Activated naive CD8-positive, alpha-beta T cell treated with anti-CD3 and anti-CD28 coated beads for 36 hours (primary cell): ENCODE data around the gene DTX4. TPM values are rescaled to one million over a fixed set of nuclear protein-coding genes. Genes with fewer than 3 reads are reported as not detected.
A peak's percentile ranks its signal among the peaks of the same experiment; 100 is the strongest.

Experiments
- DNase-seq: peaks from one replicate; pipeline ENCODE4 v3.0.0; 2021
- H3K27ac Mint-ChIP-seq: one replicate; pipeline ENCODE4 v1.8.0; 2022; ENCODE audit warnings: mild to moderate bottlenecking, moderate library complexity, mixed read lengths
- H3K27me3 Mint-ChIP-seq: one replicate; pipeline ENCODE4 v1.8.0; 2022; ENCODE audit warnings: mild to moderate bottlenecking, mixed read lengths
- H3K36me3 Mint-ChIP-seq: one replicate; pipeline ENCODE4 v1.8.0; 2021; ENCODE audit warnings: mild to moderate bottlenecking, mixed read lengths
- H3K4me1 Mint-ChIP-seq: one replicate; pipeline ENCODE4 v1.8.0; 2021; ENCODE audit warnings: mixed read lengths
- H3K4me3 Mint-ChIP-seq: one replicate; pipeline ENCODE4 v1.8.0; 2022; ENCODE audit warnings: mild to moderate bottlenecking, moderate library complexity, mixed read lengths
- H3K9me3 Mint-ChIP-seq: one replicate; pipeline ENCODE4 v1.8.0; 2022; ENCODE audit warnings: mixed read lengths
- total RNA-seq, 2 experiments: library from RNA; stranded (reverse); gene quantifications; one replicate each; pipeline ENCODE4 v1.2.3, GENCODE V29; 2021

Gene DTX4
- total RNA-seq, 2 experiments from 2014 or later = 0.10 to 0.49 TPM

DNA sequence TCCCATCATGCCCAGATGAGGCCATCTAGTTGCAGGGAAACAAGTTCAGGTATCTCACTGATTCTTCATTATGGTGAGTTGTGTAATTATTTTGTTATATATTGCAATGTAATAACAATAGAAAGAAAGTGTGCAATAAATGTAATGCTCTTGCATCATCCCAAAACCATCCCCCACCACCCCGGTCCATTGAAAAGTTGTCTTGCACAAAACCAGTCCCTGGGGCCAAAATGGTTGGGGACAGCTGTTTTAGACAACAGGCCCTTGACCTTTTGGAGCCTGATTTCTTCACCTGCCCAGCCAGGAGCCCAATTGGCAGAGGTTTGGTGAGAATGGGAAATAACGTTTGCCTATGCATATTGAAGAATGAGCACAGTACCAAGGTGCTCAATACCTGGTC lies 24.8 kb downstream of the DTX4 start:
- DNase-seq = no peak
- H3K36me3 Mint-ChIP-seq = peaks cover 12% of the 10 kb centered on the region
- peaks cover 11% of the 10 kb centered on the region for H3K27me3 Mint-ChIP-seq
- no peak overlapping the region for H3K4me3 Mint-ChIP-seq
- H3K4me1 Mint-ChIP-seq = peaks cover 18% of the 10 kb centered on the region
- H3K9me3 Mint-ChIP-seq = peaks cover 10% of the 10 kb centered on the region
- no peak overlapping the region for H3K27ac Mint-ChIP-seq

DNA sequence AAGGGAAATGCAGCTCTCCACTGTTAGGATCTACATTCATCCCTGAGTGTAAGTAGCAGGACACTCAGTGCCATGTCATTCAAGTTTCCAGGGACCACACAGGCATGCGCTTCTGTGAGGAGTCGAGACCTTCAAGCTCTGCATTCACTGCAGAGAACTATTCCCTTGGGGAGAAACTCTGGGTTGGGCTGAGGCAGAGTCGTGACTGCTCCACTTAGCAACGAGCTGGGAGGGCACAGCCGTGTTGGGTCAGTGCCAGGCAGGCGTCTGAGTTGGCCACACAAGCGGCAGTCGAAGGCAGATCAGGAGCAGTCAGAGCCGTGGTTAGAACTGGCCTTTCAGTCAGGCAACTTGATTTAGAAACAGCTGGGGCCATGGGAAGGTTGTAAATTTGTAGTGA lies 26.1 kb downstream of the DTX4 start:
- peaks cover 12% of the 10 kb centered on the region for H3K36me3 Mint-ChIP-seq
- no peak overlapping the region for H3K4me3 Mint-ChIP-seq
- DNase-seq = no peak
- H3K27ac Mint-ChIP-seq = no peak overlapping the region
- H3K4me1 Mint-ChIP-seq = peaks cover 18% of the 10 kb centered on the region
- H3K27me3 Mint-ChIP-seq = peaks cover 13% of the 10 kb centered on the region
- peaks cover 10% of the 10 kb centered on the region for H3K9me3 Mint-ChIP-seq

- Mint-ChIP-seq H3K9me3 (peaks cover 10% of the 10 kb centered on the region), H3K27ac (no peak overlapping the region), H3K36me3 (peaks cover 12% of the 10 kb centered on the region), H3K4me3 (no peak overlapping the region), H3K27me3 (peaks cover 13% of the 10 kb centered on the region), H3K4me1 (peaks cover 18% of the 10 kb centered on the region)
- no peak for DNase-seq
Measured at GRCh38 chr11:59198726-59199125, 26.8 kb downstream of the DTX4 start.

DNA sequence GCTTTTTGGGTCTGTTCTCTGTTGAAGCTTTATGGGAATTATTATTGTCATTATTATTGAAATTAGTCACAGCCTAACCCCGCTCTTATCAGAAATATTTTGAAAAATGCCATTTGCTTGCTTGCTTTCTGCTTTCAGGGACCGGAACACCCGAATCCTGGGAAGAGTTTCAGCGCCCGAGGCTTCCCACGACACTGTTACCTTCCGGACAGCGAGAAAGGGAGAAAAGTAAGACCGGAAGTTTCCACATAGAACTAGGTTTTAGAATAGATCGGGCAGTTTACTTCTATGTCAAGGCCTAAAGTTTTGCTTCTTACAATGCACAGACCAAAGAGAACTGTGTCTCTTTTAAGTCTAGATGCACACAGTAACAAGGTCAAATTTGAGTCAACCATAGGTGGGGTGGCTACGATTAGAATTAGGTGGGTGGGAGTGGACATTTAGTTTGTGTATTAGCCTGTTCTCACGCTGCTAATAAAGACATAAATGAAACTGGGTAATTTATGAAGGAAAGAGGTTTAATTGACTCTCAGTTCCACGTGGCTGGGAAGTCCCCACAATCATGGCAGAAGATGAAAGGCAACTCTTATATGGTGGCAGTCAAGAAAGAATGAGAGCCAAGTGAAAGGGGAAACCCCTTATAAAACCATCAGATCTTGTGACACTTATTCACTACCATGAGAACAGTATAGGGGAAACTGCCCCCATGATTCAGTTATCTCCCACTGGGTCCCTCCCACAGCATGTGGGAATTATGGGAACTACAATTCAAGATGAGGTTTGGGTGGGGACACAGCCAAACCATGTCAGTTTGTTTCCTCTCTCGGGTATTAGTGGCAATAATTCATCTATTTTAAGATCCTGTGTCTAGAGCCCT lies 27.9 kb downstream of the DTX4 start:
- Mint-ChIP-seq H3K36me3 (peaks cover 12% of the 10 kb centered on the region), H3K4me3 (no peak overlapping the region)

DNA sequence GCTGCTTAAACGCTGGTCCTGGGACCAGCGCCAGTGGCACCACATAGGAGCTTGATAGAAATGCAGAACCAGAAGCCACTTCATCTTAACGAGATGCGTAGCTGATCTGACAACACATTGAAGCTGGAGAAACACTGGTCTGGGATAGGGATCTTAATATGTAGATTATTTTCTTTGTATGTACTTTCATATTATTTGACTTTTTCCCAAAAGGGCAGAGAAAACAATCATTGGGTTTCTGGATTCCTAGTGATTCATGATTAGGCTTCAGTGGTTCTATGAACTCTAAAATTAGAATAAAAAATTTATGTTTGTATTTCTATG lies 28.5 kb downstream of the DTX4 start:
- DNase-seq = no peak
- H3K4me3 Mint-ChIP-seq = no peak overlapping the region
- peak overlapping the region; percentile 6 for H3K27ac Mint-ChIP-seq
- peaks cover 20% of the 10 kb centered on the region for H3K4me1 Mint-ChIP-seq
- peaks cover 20% of the 10 kb centered on the region for H3K27me3 Mint-ChIP-seq
- H3K9me3 Mint-ChIP-seq = peaks cover 10% of the 10 kb centered on the region
- H3K36me3 Mint-ChIP-seq = peaks cover 11% of the 10 kb centered on the region

More for the DNA sequence above, 27.9 kb downstream of the DTX4 start:
- Mint-ChIP-seq H3K27me3 (peaks cover 17% of the 10 kb centered on the region), H3K9me3 (peaks cover 10% of the 10 kb centered on the region), H3K4me1 (peaks cover 19% of the 10 kb centered on the region), H3K27ac (peak overlapping the region; percentile 65)
- peak; percentile 48 for DNase-seq

GRCh38 chr11:59201353-59201752 lies 29.4 kb downstream of the DTX4 start:
- Mint-ChIP-seq H3K9me3 (peaks cover 10% of the 10 kb centered on the region), H3K36me3 (peaks cover 9% of the 10 kb centered on the region), H3K4me3 (no peak overlapping the region), H3K27me3 (peaks cover 23% of the 10 kb centered on the region), H3K4me1 (peaks cover 23% of the 10 kb centered on the region), H3K27ac (no peak overlapping the region)
- no peak for DNase-seq

GRCh38 chr11:59204746-59205145 lies 32.8 kb downstream of the DTX4 start:
- no peak overlapping the region for H3K4me3 Mint-ChIP-seq
- peaks cover under 1% of the 10 kb centered on the region for H3K36me3 Mint-ChIP-seq
- H3K4me1 Mint-ChIP-seq = peaks cover 43% of the 10 kb centered on the region
- peaks cover 21% of the 10 kb centered on the region for H3K27me3 Mint-ChIP-seq
- no peak for DNase-seq
- peaks cover 4% of the 10 kb centered on the region for H3K9me3 Mint-ChIP-seq
- no peak overlapping the region for H3K27ac Mint-ChIP-seq

DNA sequence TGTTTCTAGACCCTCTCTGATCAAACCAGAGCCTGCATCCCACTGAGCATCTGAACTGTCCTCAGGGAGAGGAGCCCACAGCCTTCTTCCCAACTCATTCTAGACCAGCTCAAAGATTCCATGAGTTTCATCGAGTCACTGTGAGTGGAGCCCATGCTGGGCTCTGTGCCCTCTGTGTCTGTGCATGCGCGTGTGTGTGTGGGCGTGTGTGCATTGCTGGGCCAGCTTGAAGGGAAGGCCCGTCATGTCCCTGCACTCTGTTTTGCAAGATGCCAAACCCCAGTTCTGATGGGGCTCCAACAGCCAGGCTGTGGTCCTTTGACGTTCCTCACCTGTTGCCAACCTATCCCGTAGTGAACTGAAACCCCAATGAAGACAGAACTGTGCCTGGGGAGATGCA lies 33.7 kb downstream of the DTX4 start:
- no peak for DNase-seq
- no peak overlapping the region for H3K4me3 Mint-ChIP-seq
- H3K4me1 Mint-ChIP-seq = peaks cover 36% of the 10 kb centered on the region
- H3K27me3 Mint-ChIP-seq = peaks cover 30% of the 10 kb centered on the region
- H3K9me3 Mint-ChIP-seq = peaks cover 2% of the 10 kb centered on the region
- H3K36me3 Mint-ChIP-seq = no peaks in the 10 kb centered on the region
- H3K27ac Mint-ChIP-seq = no peak overlapping the region

GRCh38 chr11:59206635-59207034 lies 34.7 kb downstream of the DTX4 start:
- Mint-ChIP-seq H3K27ac (no peak overlapping the region), H3K4me1 (peaks cover 34% of the 10 kb centered on the region), H3K4me3 (no peak overlapping the region), H3K36me3 (no peaks in the 10 kb centered on the region), H3K27me3 (peaks cover 35% of the 10 kb centered on the region), H3K9me3 (no peaks in the 10 kb centered on the region)
- DNase-seq = no peak

DNA sequence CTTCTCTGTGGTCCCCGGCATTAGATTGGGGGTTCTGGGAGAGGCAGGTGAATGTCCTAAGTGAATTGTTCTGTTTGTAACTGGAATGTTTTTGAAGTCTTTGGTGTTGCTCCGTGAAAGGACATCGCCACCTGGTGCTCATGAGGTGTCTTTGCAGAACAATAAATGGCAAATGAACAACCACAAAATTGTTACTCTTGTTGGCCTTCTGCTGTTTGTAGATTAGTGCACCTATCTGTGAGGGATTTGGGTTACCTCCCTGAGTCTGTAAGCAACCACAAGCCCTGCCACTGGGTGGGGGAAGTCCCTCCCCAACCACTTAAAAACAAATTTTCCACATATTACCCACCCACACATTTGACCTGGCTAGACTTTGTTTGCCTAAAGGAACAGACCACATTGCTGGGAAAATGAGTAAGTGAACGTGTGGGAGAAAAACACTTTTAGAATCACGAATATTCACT lies 36.1 kb downstream of the DTX4 start:
- H3K27me3 Mint-ChIP-seq = peaks cover 41% of the 10 kb centered on the region
- peak overlapping the region; percentile 65 for H3K4me3 Mint-ChIP-seq
- no peaks in the 10 kb centered on the region for H3K9me3 Mint-ChIP-seq
- H3K36me3 Mint-ChIP-seq = no peaks in the 10 kb centered on the region
- peaks cover 35% of the 10 kb centered on the region for H3K4me1 Mint-ChIP-seq
- peak; percentile 57 for DNase-seq
- H3K27ac Mint-ChIP-seq = peak overlapping the region; percentile 68

- Mint-ChIP-seq H3K9me3 (no peaks in the 10 kb centered on the region), H3K27ac (no peak overlapping the region), H3K4me1 (peaks cover 36% of the 10 kb centered on the region), H3K36me3 (no peaks in the 10 kb centered on the region), H3K27me3 (peaks cover 43% of the 10 kb centered on the region), H3K4me3 (no peak overlapping the region)
- no peak for DNase-seq
Measured at GRCh38 chr11:59208956-59209355, 37.0 kb downstream of the DTX4 start.

- peak overlapping the region; percentile 19 for H3K27ac Mint-ChIP-seq
- DNase-seq = no peak
- no peaks in the 10 kb centered on the region for H3K36me3 Mint-ChIP-seq
Measured at GRCh38 chr11:59212222-59212621, 40.3 kb downstream of the DTX4 start.

GRCh38 chr11:59212744-59213631 lies 41.1 kb downstream of the DTX4 start, which contains the start of gene MPEG1:
MPEG1 (minus strand) TSS chr11:59212927; CDS start chr11:59212865, 62 bp downstream.
- Mint-ChIP-seq H3K27me3 (peaks cover 48% of the 10 kb centered on the region), H3K27ac (peak within 1 kb of the TSS; percentile 19)

More at GRCh38 chr11:59212222-59212621, 40.3 kb downstream of the DTX4 start:
- peaks cover 44% of the 10 kb centered on the region for H3K27me3 Mint-ChIP-seq
- peaks cover 32% of the 10 kb centered on the region for H3K4me1 Mint-ChIP-seq
- no peaks in the 10 kb centered on the region for H3K9me3 Mint-ChIP-seq
- H3K4me3 Mint-ChIP-seq = no peak overlapping the region

GRCh38 chr11:59214141-59214893 lies 42.4 kb downstream of the DTX4 start:
- H3K4me3 Mint-ChIP-seq = no peak overlapping the region
- no peak overlapping the region for H3K27ac Mint-ChIP-seq
- H3K36me3 Mint-ChIP-seq = no peaks in the 10 kb centered on the region
- no peak for DNase-seq
- H3K27me3 Mint-ChIP-seq = peaks cover 48% of the 10 kb centered on the region
- H3K9me3 Mint-ChIP-seq = no peaks in the 10 kb centered on the region
- H3K4me1 Mint-ChIP-seq = peaks cover 21% of the 10 kb centered on the region

More at GRCh38 chr11:59212744-59213631, 41.1 kb downstream of the DTX4 start, which contains the start of gene MPEG1:
- no peaks in the 10 kb centered on the region for H3K36me3 Mint-ChIP-seq
- no peaks in the 10 kb centered on the region for H3K9me3 Mint-ChIP-seq
- peaks cover 29% of the 10 kb centered on the region for H3K4me1 Mint-ChIP-seq
- H3K4me3 Mint-ChIP-seq = no peak within 1 kb of the TSS
- no peak for DNase-seq
